ENCODE measurements around the gene KIAA2012. TPM values are rescaled to one million over a fixed set of nuclear protein-coding genes. Genes with fewer than 3 reads are reported as not detected.

The KIAA2012 gene
- total RNA-seq, 1 donor from 2014 or later, result not detected

DNA sequence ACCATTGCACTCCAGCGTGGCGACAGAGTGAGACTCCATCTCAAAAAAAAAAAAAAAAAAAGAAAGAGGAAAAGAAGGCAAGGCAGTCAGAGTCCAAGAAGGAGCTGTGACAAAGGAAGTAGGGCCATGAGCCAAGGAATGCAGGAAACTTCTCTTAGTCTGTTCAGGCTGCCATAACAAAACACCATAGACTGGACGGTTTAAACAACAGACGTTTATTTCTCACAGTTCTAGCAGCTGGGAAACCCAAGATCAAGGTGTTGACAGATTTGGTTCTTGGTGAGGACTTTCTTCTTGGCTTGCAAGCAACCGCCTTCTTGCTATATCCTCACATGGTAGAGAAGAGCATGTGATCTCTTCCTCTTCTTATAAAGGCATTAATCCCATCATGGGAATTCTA is 178.4 kb downstream of the KIAA2012 start:
- no peaks in the 10 kb centered on the region for H3K27me3 Mint-ChIP-seq (ENCODE audit: unreplicated experiment)
- H3K36me3 Mint-ChIP-seq (ENCODE audit: unreplicated experiment), result no peaks in the 10 kb centered on the region
- no peak for DNase-seq
- peaks cover 1% of the 10 kb centered on the region for H3K9me3 Mint-ChIP-seq (ENCODE audit: unreplicated experiment)
- TF ChIP-seq, protein P1, sequence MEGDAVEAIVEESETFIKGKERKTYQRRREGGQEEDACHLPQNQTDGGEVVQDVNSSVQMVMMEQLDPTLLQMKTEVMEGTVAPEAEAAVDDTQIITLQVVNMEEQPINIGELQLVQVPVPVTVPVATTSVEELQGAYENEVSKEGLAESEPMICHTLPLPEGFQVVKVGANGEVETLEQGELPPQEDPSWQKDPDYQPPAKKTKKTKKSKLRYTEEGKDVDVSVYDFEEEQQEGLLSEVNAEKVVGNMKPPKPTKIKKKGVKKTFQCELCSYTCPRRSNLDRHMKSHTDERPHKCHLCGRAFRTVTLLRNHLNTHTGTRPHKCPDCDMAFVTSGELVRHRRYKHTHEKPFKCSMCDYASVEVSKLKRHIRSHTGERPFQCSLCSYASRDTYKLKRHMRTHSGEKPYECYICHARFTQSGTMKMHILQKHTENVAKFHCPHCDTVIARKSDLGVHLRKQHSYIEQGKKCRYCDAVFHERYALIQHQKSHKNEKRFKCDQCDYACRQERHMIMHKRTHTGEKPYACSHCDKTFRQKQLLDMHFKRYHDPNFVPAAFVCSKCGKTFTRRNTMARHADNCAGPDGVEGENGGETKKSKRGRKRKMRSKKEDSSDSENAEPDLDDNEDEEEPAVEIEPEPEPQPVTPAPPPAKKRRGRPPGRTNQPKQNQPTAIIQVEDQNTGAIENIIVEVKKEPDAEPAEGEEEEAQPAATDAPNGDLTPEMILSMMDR (IDR thresholded peaks at IDR 0.05; ENCODE audit: partially characterized antibody, unreplicated experiment), result no peak
- H3K27ac Mint-ChIP-seq (ENCODE audit: unreplicated experiment), result no peak overlapping the region
- H3K4me1 Mint-ChIP-seq (ENCODE audit: low read depth, unreplicated experiment), result no peaks in the 10 kb centered on the region
- H3K4me3 Mint-ChIP-seq (ENCODE audit: unreplicated experiment), result no peak overlapping the region

Other genes with a start within 250 kb of the KIAA2012 start
- 19.0 TPM for gene FZD7, start 39.4 kb upstream of the KIAA2012 start, total RNA-seq (ENCODE audit: unreplicated experiment)
- gene SUMO1, start 165.3 kb downstream of the KIAA2012 start, total RNA-seq (ENCODE audit: unreplicated experiment), result 111 TPM
- gene NOP58, start 192.5 kb downstream of the KIAA2012 start, total RNA-seq (ENCODE audit: unreplicated experiment), result 49.6 TPM

All from glutamatergic neuron (in vitro differentiated cells).